BJ (cell line): Measurements from ENCODE around the gene TDP1. TPM values are rescaled to one million over a fixed set of nuclear protein-coding genes. Genes with fewer than 3 reads are reported as not detected.
"Not testable (repeated sequence)": the region's sequence is repeated elsewhere in the genome, so short reads cannot be mapped to it uniquely, and the experiment has no call there.

Experiments
- CTCF ChIA-PET: fragments of 350-600 bp; formaldehyde crosslinking; extraction: SDS; loops from one replicate; lab custom pipeline; 2021; ENCODE audit warnings: antibody characterized with exemption, inconsistent platforms; lab: Yijun Ruan, JAX
- POLR2A ChIA-PET: fragments of 300-600 bp; sonication (Branson Sonifier 250); formaldehyde crosslinking; extraction: SDS; loops from one replicate; lab custom pipeline; 2021; ENCODE audit warnings: antibody characterized with exemption; lab: Charles Lee
- DNase-seq: peaks from one replicate; pipeline ENCODE4 v3.0.0-alpha.2; 2011; ENCODE audit warnings: low read depth
- H3K27me3 ChIP-seq: 2 replicates; pipeline ENCODE4 v1.6.0; 2011; ENCODE audit warnings: low read length; ENCODE audit not compliant: control insufficient read depth, insufficient read depth
- H3K36me3 ChIP-seq: 2 replicates; pipeline ENCODE4 v1.5.1; 2011; ENCODE audit warnings: low read length; ENCODE audit not compliant: control insufficient read depth, insufficient read depth
- H3K4me3 ChIP-seq: 2 replicates; pipeline ENCODE4 v1.5.1; 2011; ENCODE audit warnings: low read depth, mild to moderate bottlenecking, control low read depth, low read length
- CTCF ChIP-seq: IDR thresholded peaks from 2 replicates; pipeline ENCODE4 v1.5.1; 2011; ENCODE audit warnings: low read depth, mild to moderate bottlenecking, control low read depth, inconsistent platforms, low read length, moderate library complexity; ENCODE audit not compliant: insufficient read depth
- polyA plus RNA-seq: library from polyadenylated mRNA; depleted of rRNA; stranded (reverse); fragments of >200 nt; gene quantifications from 2 replicates; pipeline ENCODE4 v1.2.3, GENCODE V29; 2011

TDP1 gene
- polyA plus RNA-seq, 1 experiment = 18.8 TPM

DNA sequence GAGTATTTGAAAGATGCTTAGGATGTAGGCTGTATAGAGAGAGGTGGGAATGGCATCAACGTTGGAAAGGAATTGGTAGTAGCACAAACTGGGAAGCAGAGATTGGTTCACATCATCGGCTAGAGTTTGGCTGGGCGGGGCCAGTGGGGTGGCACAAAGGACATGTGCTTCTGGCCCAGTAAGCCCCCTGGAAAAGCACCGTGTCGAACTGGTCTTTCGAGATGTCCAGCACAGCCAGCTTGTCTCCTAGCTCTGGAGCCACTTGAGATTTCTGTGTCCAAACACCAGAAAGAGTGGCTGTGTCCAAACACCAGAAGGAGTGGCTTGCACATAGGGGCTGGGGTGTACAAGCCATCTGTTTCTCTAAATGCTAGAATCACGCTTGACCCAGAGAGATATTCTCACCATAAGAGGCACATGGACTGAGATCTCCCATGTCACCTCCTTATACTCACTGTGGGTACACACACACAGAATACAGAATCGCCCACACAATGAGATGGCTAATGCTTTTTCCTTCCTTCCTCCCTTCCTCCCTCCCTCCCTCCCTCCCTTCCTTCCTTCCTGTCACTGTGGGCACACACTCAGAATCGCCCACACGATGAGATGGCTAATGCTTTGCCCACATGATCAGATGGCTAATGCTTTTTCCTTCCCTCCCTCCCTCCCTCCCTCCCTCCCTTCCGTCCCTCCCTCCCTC lies 64.2 kb downstream of the TDP1 start:
- CTCF ChIA-PET = no interaction called here
- DNase-seq = no peak
- Histone ChIP-seq H3K4me3 (no peak overlapping the region), H3K36me3 (peaks cover 11% of the 10 kb centered on the region), H3K27me3 (no peaks in the 10 kb centered on the region)
- TF ChIP-seq CTCF = no peak
- POLR2A ChIA-PET = no interaction called here

DNA sequence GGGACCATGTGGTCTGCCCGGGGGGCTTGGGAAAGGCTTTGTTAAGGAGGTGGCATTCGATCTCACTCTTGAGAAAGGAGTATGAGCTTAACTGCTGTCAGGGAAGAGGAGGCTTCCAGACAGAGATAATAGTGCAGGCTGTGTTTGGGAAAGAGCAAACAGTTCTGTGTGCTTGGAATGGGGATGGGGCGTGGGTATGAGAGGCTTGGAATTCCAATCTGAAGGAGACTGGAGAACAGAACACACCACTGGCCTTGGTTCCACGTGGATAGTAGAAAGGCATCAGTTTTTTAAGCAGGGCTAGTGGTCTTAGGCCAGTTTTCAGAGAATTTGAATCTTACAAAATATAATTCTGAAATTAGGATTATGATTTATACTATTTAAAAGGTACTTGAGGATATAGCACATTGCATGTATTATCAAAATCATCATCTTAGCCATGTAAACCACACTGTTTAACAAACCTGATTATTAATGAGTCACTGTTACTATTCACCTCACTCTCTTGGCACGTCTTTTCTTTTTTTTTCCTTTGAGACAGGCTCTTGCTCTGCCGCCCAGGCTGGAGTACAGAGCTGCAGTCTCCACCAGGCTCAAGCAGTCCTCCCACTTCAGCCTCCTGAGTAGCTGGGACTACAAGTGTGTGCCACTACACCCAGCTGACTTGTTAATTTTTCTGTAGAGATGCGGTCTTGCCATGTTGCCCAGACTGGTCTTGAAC lies 67.6 kb downstream of the TDP1 start:
- DNase-seq = no peak
- TF ChIP-seq CTCF = no peak
- Histone ChIP-seq H3K27me3 (no peaks in the 10 kb centered on the region), H3K4me3 (no peak overlapping the region), H3K36me3 (peaks cover 12% of the 10 kb centered on the region)
- CTCF ChIA-PET = interaction anchor here (0.8 kb wide), 1 partner anchor 17 kb away, joined by 3 read pairs; no protein-coding TSS in a partner anchor
- POLR2A ChIA-PET = no interaction called here

- no peak for DNase-seq
- POLR2A ChIA-PET = no interaction called here
- peaks cover 7% of the 10 kb centered on the region for H3K36me3 ChIP-seq
These were observed 69.2 kb downstream of the TDP1 start for GRCh38 chr14:90024910-90025309.

DNA sequence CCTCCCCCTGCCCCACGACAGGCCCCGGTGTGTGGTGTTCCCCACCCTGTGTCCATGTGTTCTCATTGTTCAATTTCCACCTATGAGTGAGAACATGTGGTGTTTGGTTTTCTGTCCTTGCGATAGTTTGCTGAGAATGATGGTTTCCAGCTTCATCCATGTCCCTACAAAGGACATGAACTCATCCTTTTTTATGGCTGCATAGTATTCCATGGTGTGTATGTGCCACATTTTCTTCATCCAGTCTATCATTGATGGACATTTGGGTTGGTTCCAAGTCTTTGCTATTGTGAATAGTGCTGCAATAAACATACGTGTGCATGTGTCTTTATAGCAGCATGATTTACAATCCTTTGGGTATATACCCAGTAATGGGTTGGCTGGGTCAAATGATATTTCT lies 70.9 kb downstream of the TDP1 start:
- CTCF ChIA-PET, H3K4me3 ChIP-seq, POLR2A ChIA-PET: not testable (repeated sequence)

More at GRCh38 chr14:90024910-90025309, 69.2 kb downstream of the TDP1 start:
- CTCF ChIA-PET = interaction anchor here (0.6 to 1.2 kb wide), 2 partner anchors 23 to 1308 kb away, joined by 3 to 4 read pairs; no protein-coding TSS in a partner anchor
- no peak overlapping the region for H3K4me3 ChIP-seq
- TF ChIP-seq CTCF = no peak
- no peaks in the 10 kb centered on the region for H3K27me3 ChIP-seq

GRCh38 chr14:90027842-90028241 lies 72.1 kb downstream of the TDP1 start:
- ChIA-PET POLR2A (no interaction called here), CTCF (interaction anchor here (0.9 kb wide), 1 partner anchor 10 kb away, joined by 5 read pairs; no protein-coding TSS in a partner anchor)
- Histone ChIP-seq H3K4me3 (no peak overlapping the region), H3K36me3 (peaks cover 8% of the 10 kb centered on the region), H3K27me3 (no peaks in the 10 kb centered on the region)
- DNase-seq = no peak
- no peak for TF ChIP-seq CTCF

More for the DNA sequence above, 70.9 kb downstream of the TDP1 start:
- not testable (repeated sequence) for H3K36me3 ChIP-seq, H3K27me3 ChIP-seq, DNase-seq
